Heart left ventricle (tissue), 13 donors: ENCODE data around the gene PRKAG2.

Source experiments
- POLR2A ChIP-seq, 2 donors: fragments of 450-650 bp; IDR thresholded peaks; one replicate each; pipeline ENCODE4 v1.6.1; 2017; ENCODE audit warnings: antibody characterized with exemption in 2 of 2, mild to moderate bottlenecking in 2 of 2, moderate library complexity in 2 of 2
- TF ChIP-seq, protein P1 (sequence below), 12 donors: fragments of 200-600 bp; sonication (generic) in 4 of 12; IDR thresholded peaks; one replicate each; pipeline versions ENCODE4 v1.5.0 to v1.8.0; 2018 to 2022; ENCODE audit warnings: antibody characterized with exemption in 12 of 12, mild to moderate bottlenecking in 5 of 12
- donor health status: ischemic (EF 13 %, LVEDD 7.1; RV severe dilation, severe dysfunction).
- donor health status: DM: no; HTN: yes; CAD: no.
- donor health status: DM: no; HTN: no; CAD: no.
- donor health status: ischemic (EF 25% LVEDD 6.9; RV normal size, moderate dysfunction).
- donor health status: ischemic (EF 25% LVEDD 5.7; RV mildly dilated, moderate dysfunction).
- donor health status: ischemic (EF 35%, LVEDD 5.7; RV mildly dilated, moderate dysfunction).
- donor health status: nonischemic (EF 11% LVEDD 7.7; RV severe dilation, severe dysfunction).
- donor health status: DM: yes; HTN: yes; CAD: no.
- donor health status: PGD.
- donor health status: ischemic (EF 29% LVEDD 5.4; RV normal size, mild dysfunction).
- donor health status: nonischemic (EF 23%, LVEDD 6.1; RV moderate dilation, normal function).

DNA sequence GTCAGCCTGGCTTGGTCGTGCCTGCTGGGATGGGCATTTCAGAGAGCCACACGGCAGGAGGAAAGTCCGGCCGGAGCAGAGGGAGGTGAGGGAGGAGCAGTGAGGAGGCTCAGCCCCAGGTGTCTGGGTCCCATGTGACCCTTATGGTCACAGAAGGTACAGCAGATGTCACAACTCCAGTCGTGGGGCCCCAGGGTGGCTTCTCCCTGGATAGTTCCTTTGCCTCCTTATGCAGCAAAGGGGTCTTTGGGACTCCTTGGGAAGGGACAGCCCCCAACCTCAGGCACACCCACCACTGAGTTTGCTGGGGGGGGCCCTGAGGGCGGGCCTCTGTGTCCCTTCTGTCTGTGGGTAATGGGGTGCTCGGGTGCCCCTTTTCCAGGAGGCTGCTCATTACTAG lies 19.6 kb upstream of the PRKAG2 start:
- TF ChIP-seq, protein P1, sequence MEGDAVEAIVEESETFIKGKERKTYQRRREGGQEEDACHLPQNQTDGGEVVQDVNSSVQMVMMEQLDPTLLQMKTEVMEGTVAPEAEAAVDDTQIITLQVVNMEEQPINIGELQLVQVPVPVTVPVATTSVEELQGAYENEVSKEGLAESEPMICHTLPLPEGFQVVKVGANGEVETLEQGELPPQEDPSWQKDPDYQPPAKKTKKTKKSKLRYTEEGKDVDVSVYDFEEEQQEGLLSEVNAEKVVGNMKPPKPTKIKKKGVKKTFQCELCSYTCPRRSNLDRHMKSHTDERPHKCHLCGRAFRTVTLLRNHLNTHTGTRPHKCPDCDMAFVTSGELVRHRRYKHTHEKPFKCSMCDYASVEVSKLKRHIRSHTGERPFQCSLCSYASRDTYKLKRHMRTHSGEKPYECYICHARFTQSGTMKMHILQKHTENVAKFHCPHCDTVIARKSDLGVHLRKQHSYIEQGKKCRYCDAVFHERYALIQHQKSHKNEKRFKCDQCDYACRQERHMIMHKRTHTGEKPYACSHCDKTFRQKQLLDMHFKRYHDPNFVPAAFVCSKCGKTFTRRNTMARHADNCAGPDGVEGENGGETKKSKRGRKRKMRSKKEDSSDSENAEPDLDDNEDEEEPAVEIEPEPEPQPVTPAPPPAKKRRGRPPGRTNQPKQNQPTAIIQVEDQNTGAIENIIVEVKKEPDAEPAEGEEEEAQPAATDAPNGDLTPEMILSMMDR (IDR thresholded peaks at IDR 0.05) = no peak
- TF ChIP-seq POLR2A (IDR thresholded peaks at IDR 0.05) = no peak
